H1 (cell line): ENCODE results near the gene MUC2. TPM values are rescaled to one million over a fixed set of nuclear protein-coding genes. Genes with fewer than 3 reads are reported as not detected.

Source experiments
- CBX8 ChIP-seq: fragments of 300-800, 300-1000 bp; sonication (generic); IDR thresholded peaks from 2 replicates; pipeline ENCODE4 v1.7.1; 2016; ENCODE audit warnings: low read depth, low read length, borderline replicate concordance
- CHD1 ChIP-seq: IDR thresholded peaks from 2 replicates; pipeline ENCODE4 v1.6.1; 2012; ENCODE audit warnings: low read depth, low read length, improper control_type of control experiment
- MAFK ChIP-seq: IDR thresholded peaks from 2 replicates; pipeline ENCODE4 v1.6.1; 2012; ENCODE audit warnings: low read depth, mild to moderate bottlenecking, improper control_type of control experiment, low read length
- SRF ChIP-seq: IDR thresholded peaks from 2 replicates; pipeline ENCODE4 v1.6.1; 2011; ENCODE audit warnings: mild to moderate bottlenecking, low read depth, low read length, moderate library complexity
- polyA plus RNA-seq, 7 experiments: library from polyadenylated mRNA; depleted of rRNA in 3 of 7; stranded (reverse) in 5 of 7; unstranded in 2 of 7; fragments of >200 nt in 5 of 7; fragments of 200-250 nt in 2 of 7; gene quantifications; 1 replicate in 5 of 7; 2 replicates in 1 of 7; 4 replicates in 1 of 7; pipeline versions ENCODE4 v1.2.1 to v1.2.3, GENCODE V29; 2011 to 2013; ENCODE audit warnings: missing spikeins in 2 of 7, mixed read lengths in 2 of 7
- total RNA-seq: library from RNA; stranded (reverse); fragmentation: NEBNext Ultra II Directional; extraction: Animal tissue kit (Norgen Biotek cat#: 25700); gene quantifications from 2 replicates; pipeline ENCODE4 v1.2.1, GENCODE V29; 2021

The MUC2 gene
- total and polyA plus RNA-seq, 2 of the 8 experiments (the other 6 are each of a cell fraction or from before 2014, with no cell fraction given) = not detected

DNA sequence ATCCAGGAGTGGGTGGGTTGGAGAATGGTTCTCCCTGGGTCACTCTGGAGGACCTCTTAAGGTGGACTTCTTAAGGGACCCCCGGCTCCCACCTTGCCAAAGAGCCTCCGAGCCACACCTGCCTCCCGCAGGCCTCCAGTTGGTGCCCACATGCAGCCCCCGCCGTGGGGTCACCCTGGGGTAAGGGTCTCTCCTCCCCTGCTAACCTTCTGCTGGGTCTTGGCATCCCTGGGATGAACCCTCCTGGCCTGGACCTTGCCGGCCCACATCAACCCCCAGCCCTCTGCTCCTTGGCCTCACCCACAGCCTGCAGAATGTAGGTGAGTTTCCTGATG is 25.6 kb upstream of the MUC2 start (continued):
- TF ChIP-seq SRF = no peak
- TF ChIP-seq MAFK = no peak
- TF ChIP-seq CBX8 = no peak
- TF ChIP-seq CHD1 = no peak
